Neural cell (in vitro differentiated cells): ENCODE measurements around the gene PGAP3. TPM values are rescaled to one million over a fixed set of nuclear protein-coding genes. Genes with fewer than 3 reads are reported as not detected.

Source experiments
- H2AFZ ChIP-seq: fragments of 200-600, 300-800 bp; sonication (generic), shearing (Covaris generic); 2 replicates; pipeline ENCODE4 v1.6.0; 2014; ENCODE audit warnings: low read depth, mild to moderate bottlenecking, antibody characterized with exemption, low read length, moderate library complexity
- H3F3A ChIP-seq: fragments of 200-600 bp; shearing (Covaris generic); 2 replicates; pipeline ENCODE4 v1.6.1; 2016; ENCODE audit warnings: mild to moderate bottlenecking, moderate library complexity, mixed read lengths, antibody characterized with exemption, low read length; ENCODE audit not compliant: insufficient read depth, poor library complexity, severe bottlenecking
- H3K27ac ChIP-seq: fragments of 200-600, 300-800 bp; sonication (generic), shearing (Covaris generic); 2 replicates; pipeline ENCODE4 v1.5.1; 2014; ENCODE audit warnings: mild to moderate bottlenecking, low read length, moderate library complexity
- H3K27me3 ChIP-seq: fragments of 300-800, 200-600 bp; sonication (generic), shearing (Covaris generic); 2 replicates; pipeline ENCODE4 v1.6.0; 2014; ENCODE audit warnings: mild to moderate bottlenecking, low read depth, low read length, moderate library complexity; ENCODE audit not compliant: insufficient read depth
- H3K36me3 ChIP-seq: fragments of 300-800, 200-600 bp; sonication (generic), shearing (Covaris generic); 2 replicates; pipeline ENCODE4 v1.5.1; 2014; ENCODE audit warnings: mild to moderate bottlenecking, antibody characterized with exemption, low read length, moderate library complexity; ENCODE audit not compliant: insufficient read depth
- H3K4me2 ChIP-seq: fragments of 300-800, 200-600 bp; sonication (generic), shearing (Covaris generic); 2 replicates; pipeline ENCODE4 v1.6.0; 2014; ENCODE audit warnings: mild to moderate bottlenecking, low read length
- H3K4me3 ChIP-seq: fragments of 300-800, 200-600 bp; sonication (generic), shearing (Covaris generic); 2 replicates; pipeline ENCODE4 v1.5.1; 2014; ENCODE audit warnings: mild to moderate bottlenecking, low read length, moderate library complexity
- H3K79me2 ChIP-seq: fragments of 200-600 bp; shearing (Covaris generic); replicated peaks from 2 replicates; pipeline ENCODE4 v1.6.0; 2014; ENCODE audit warnings: mild to moderate bottlenecking, low read length, moderate library complexity; ENCODE audit not compliant: insufficient read depth
- H3K9ac ChIP-seq: fragments of 300-800, 200-600 bp; sonication (generic), shearing (Covaris generic); 2 replicates; pipeline ENCODE4 v1.6.1; 2016; ENCODE audit warnings: mild to moderate bottlenecking, low read length, mixed read lengths
- H3K9me2 ChIP-seq: fragments of 200-600 bp; shearing (Covaris generic); 2 replicates; pipeline ENCODE4 v1.6.1; 2016; ENCODE audit warnings: mild to moderate bottlenecking, low read length, mixed read lengths; ENCODE audit not compliant: insufficient read depth
- H3K9me3 ChIP-seq: fragments of 200-600, 300-800 bp; sonication (generic), shearing (Covaris generic); 2 replicates; pipeline ENCODE4 v1.6.1; 2016; ENCODE audit warnings: mild to moderate bottlenecking, mixed run types, low read length, moderate library complexity, mixed read lengths
- H4K20me1 ChIP-seq: fragments of 200-600 bp; shearing (Covaris generic); 2 replicates; pipeline ENCODE4 v1.6.1; 2016; ENCODE audit warnings: mild to moderate bottlenecking, mixed run types; ENCODE audit not compliant: insufficient read depth
- CTCF ChIP-seq: fragments of 450-650 bp; IDR thresholded peaks from 2 replicates; pipeline ENCODE4 v1.5.1; 2014; ENCODE audit warnings: antibody characterized with exemption, mild to moderate bottlenecking, moderate library complexity; ENCODE audit not compliant: poor library complexity, severe bottlenecking
- EP300 ChIP-seq: fragments of 450-650 bp; conservative IDR thresholded peaks from 2 replicates; pipeline ENCODE4 v1.6.1; 2014; ENCODE audit warnings: antibody characterized with exemption, mild to moderate bottlenecking, moderate library complexity; ENCODE audit not compliant: poor library complexity, severe bottlenecking
- EZH2 ChIP-seq: fragments of 200-600, 300-800 bp; shearing (Covaris generic), sonication (generic); IDR thresholded peaks from 2 replicates; pipeline ENCODE4 v1.6.1; 2014; ENCODE audit warnings: antibody characterized with exemption, low read length, borderline replicate concordance, mild to moderate bottlenecking; ENCODE audit not compliant: insufficient read depth, poor library complexity, severe bottlenecking
- MXI1 ChIP-seq: fragments of 450-650 bp; conservative IDR thresholded peaks from 2 replicates; pipeline ENCODE4 v1.6.1; 2014; ENCODE audit warnings: antibody characterized with exemption, mild to moderate bottlenecking; ENCODE audit not compliant: poor library complexity, severe bottlenecking
- POLR2AphosphoS5 ChIP-seq: IDR thresholded peaks from 2 replicates; pipeline ENCODE4 v1.6.1; 2012
- RAD21 ChIP-seq: fragments of 450-650 bp; conservative IDR thresholded peaks from 2 replicates; pipeline ENCODE4 v1.6.1; 2014; ENCODE audit warnings: antibody characterized with exemption, mild to moderate bottlenecking, moderate library complexity
- SMC3 ChIP-seq: fragments of 450-650 bp; conservative IDR thresholded peaks from 2 replicates; pipeline ENCODE4 v1.6.1; 2014; ENCODE audit warnings: antibody characterized with exemption, mild to moderate bottlenecking, moderate library complexity; ENCODE audit not compliant: poor library complexity
- TAF1 ChIP-seq: IDR thresholded peaks from 2 replicates; pipeline ENCODE4 v1.6.1; 2012; ENCODE audit warnings: low read depth
- polyA plus RNA-seq: library from polyadenylated mRNA; depleted of rRNA; stranded (reverse); fragments of >200 nt; gene quantifications from 2 replicates; pipeline ENCODE4 v1.2.3, GENCODE V29; 2014
- TF ChIP-seq, protein P1 (sequence below): IDR thresholded peaks from 2 replicates; pipeline ENCODE4 v1.6.1; 2012; ENCODE audit warnings: borderline replicate concordance

The PGAP3 gene
- polyA plus RNA-seq, 1 donor from 2014 or later = 27.2 TPM

- no peak overlapping the region for H3K9ac ChIP-seq
- no peaks in the 10 kb centered on the region for H3K9me2 ChIP-seq
- H3K36me3 ChIP-seq = no peaks in the 10 kb centered on the region
- H3F3A ChIP-seq = no peaks in the 10 kb centered on the region
- H3K79me2 ChIP-seq = peaks cover 18% of the 10 kb centered on the region
- H2AFZ ChIP-seq = no peak overlapping the region
- no peaks in the 10 kb centered on the region for H3K27me3 ChIP-seq
- H4K20me1 ChIP-seq = no peaks in the 10 kb centered on the region
- H3K27ac ChIP-seq = no peak overlapping the region
- no peak overlapping the region for H3K4me2 ChIP-seq
- no peak overlapping the region for H3K4me3 ChIP-seq
- H3K9me3 ChIP-seq = no peaks in the 10 kb centered on the region
- TF ChIP-seq POLR2AphosphoS5 (no peak), MXI1 (no peak), RAD21 (no peak), EP300 (no peak), SMC3 (no peak), CTCF (no peak), EZH2 (no peak), TAF1 (no peak)
- TF ChIP-seq, protein P1, sequence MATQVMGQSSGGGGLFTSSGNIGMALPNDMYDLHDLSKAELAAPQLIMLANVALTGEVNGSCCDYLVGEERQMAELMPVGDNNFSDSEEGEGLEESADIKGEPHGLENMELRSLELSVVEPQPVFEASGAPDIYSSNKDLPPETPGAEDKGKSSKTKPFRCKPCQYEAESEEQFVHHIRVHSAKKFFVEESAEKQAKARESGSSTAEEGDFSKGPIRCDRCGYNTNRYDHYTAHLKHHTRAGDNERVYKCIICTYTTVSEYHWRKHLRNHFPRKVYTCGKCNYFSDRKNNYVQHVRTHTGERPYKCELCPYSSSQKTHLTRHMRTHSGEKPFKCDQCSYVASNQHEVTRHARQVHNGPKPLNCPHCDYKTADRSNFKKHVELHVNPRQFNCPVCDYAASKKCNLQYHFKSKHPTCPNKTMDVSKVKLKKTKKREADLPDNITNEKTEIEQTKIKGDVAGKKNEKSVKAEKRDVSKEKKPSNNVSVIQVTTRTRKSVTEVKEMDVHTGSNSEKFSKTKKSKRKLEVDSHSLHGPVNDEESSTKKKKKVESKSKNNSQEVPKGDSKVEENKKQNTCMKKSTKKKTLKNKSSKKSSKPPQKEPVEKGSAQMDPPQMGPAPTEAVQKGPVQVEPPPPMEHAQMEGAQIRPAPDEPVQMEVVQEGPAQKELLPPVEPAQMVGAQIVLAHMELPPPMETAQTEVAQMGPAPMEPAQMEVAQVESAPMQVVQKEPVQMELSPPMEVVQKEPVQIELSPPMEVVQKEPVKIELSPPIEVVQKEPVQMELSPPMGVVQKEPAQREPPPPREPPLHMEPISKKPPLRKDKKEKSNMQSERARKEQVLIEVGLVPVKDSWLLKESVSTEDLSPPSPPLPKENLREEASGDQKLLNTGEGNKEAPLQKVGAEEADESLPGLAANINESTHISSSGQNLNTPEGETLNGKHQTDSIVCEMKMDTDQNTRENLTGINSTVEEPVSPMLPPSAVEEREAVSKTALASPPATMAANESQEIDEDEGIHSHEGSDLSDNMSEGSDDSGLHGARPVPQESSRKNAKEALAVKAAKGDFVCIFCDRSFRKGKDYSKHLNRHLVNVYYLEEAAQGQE = no peak
Observed at GRCh38 chr17:39641097-39641496, 46.8 kb downstream of the PGAP3 start.

DNA sequence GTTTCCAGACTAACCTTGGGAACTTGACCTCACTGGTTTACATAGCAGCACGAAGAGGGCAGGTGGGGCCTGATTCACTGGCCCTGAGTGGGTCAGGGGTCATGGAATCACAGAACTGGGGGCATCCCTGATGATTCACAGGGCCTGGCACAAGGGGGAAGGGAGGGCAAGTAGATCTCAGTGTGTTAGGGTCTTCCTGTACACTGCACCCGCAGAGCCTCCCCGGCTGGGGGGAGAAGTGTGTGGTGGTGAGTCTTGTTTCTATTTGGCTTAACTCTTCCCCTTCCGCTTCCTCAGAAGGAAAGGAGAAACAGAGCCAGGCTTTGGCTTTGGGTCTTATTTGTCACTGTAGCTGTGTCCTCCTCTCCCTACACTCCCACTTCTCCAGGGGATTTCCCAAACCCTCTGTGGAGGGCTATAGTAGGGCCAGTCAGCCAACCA is 47.2 kb downstream of the PGAP3 start:
- Histone ChIP-seq H3K4me2 (no peak overlapping the region), H3K36me3 (no peaks in the 10 kb centered on the region), H3K79me2 (peaks cover 18% of the 10 kb centered on the region), H3K9me2 (no peaks in the 10 kb centered on the region), H3K9ac (no peak overlapping the region), H2AFZ (no peak overlapping the region), H3K4me3 (no peak overlapping the region), H3K27ac (no peak overlapping the region), H3K9me3 (no peaks in the 10 kb centered on the region), H3F3A (no peaks in the 10 kb centered on the region), H4K20me1 (no peaks in the 10 kb centered on the region), H3K27me3 (no peaks in the 10 kb centered on the region)
- TF ChIP-seq POLR2AphosphoS5 (no peak), CTCF (no peak), TAF1 (no peak), EP300 (no peak), MXI1 (no peak), EZH2 (no peak), SMC3 (no peak), RAD21 (no peak)
- TF ChIP-seq, protein P1 = no peak
